ENCODE measurements around the gene ZMIZ1. TPM values are rescaled to one million over a fixed set of nuclear protein-coding genes. Genes with fewer than 3 reads are reported as not detected.

The ZMIZ1 gene
- total RNA-seq, 6 experiments from 2014 or later = 38.6 to 60.3 (median 51.2) TPM

DNA sequence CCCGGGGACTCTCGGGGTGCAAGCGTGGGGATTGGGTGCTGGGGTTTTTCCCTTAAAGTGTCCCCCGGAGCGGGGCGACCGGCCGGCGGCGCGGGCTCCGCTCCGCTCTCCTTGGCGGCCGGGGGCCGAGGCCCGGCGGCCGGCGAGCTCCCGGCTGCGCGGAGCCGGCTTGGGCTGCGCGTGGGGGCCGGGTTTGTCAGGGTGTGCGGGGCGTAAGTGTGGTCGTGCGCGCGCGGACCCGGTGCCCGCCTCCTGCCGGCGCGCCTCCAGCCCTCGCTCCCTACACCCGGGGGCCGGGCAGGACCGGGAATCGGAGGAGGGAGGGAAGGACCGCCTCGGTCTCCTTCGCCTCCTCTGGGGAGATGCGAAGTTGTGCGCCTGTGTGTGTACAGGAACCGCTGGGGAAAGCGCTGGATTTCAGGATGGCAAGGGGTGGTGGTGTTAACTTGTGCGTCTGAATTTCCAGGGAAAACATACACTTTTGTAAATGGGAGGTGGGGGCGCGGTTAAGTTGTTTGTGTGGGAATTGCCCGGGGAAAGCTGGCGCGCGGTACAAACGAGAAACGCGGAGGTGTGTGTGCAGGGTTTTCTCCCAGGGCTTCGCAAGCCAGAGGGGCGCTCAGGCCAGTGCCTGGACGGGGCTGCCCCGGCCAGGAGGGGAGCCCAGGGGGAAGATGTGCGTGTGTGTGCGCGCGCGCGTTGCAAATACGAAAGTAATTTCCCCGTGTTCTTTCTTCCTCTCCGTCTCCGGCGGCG, 737 bp downstream of the ZMIZ1 start:
- no peaks in the 10 kb centered on the region for H3K9me3 Mint-ChIP-seq
- TF ChIP-seq, protein P1, sequence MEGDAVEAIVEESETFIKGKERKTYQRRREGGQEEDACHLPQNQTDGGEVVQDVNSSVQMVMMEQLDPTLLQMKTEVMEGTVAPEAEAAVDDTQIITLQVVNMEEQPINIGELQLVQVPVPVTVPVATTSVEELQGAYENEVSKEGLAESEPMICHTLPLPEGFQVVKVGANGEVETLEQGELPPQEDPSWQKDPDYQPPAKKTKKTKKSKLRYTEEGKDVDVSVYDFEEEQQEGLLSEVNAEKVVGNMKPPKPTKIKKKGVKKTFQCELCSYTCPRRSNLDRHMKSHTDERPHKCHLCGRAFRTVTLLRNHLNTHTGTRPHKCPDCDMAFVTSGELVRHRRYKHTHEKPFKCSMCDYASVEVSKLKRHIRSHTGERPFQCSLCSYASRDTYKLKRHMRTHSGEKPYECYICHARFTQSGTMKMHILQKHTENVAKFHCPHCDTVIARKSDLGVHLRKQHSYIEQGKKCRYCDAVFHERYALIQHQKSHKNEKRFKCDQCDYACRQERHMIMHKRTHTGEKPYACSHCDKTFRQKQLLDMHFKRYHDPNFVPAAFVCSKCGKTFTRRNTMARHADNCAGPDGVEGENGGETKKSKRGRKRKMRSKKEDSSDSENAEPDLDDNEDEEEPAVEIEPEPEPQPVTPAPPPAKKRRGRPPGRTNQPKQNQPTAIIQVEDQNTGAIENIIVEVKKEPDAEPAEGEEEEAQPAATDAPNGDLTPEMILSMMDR (IDR thresholded peaks at IDR 0.05) = no peak; the same call in 1 of the 2 replicates
- H3K27me3 Mint-ChIP-seq (ENCODE audit: insufficient read depth) = no peaks in the 10 kb centered on the region; the same call in none of the 2 replicates
- no peak for DNase-seq
- peak overlapping the region; percentile 82 for H3K27ac Mint-ChIP-seq
- H3K4me1 Mint-ChIP-seq (ENCODE audit: low read depth) = peaks cover 41% of the 10 kb centered on the region
- H3K36me3 Mint-ChIP-seq (ENCODE audit: low read depth) = no peaks in the 10 kb centered on the region
- H3K4me3 Mint-ChIP-seq = peak overlapping the region; percentile 97

DNA sequence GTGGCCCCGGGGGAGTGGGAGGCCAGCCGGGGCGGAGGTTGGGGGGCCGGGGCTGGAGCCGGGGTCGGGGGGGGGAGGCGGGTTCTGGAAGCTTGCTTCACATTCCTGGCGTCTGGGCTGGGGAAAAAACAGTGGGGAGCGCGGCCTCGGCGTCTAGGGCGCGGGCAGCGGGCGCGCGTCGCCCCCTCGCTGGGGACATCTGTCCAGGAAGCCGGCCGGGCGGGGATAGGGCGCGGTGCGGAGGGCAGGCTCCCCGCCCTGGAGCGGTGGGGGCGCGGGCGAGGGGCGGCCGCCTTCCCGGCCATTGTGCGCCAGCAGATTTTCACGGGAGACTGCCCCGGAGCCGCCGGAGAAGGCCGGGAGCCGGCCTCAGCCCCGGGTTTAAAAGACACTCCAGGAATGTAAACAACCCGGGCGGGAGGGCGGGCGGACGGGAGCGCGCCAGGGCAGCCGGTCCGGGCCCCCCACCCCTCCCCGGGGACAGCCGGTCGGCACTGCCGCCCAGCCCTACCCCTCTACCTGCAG, 1.4 kb downstream of the ZMIZ1 start:
- DNase-seq = no peak
- Mint-ChIP-seq H3K9me3 (no peaks in the 10 kb centered on the region), H3K4me1 (ENCODE audit: low read depth) (peaks cover 47% of the 10 kb centered on the region), H3K4me3 (peak overlapping the region; percentile 97), H3K36me3 (ENCODE audit: low read depth) (no peaks in the 10 kb centered on the region), H3K27me3 (ENCODE audit: insufficient read depth) (no peaks in the 10 kb centered on the region), H3K27ac (peak overlapping the region; percentile 82)
- TF ChIP-seq, protein P1 (IDR thresholded peaks at IDR 0.05) = no peak

DNA sequence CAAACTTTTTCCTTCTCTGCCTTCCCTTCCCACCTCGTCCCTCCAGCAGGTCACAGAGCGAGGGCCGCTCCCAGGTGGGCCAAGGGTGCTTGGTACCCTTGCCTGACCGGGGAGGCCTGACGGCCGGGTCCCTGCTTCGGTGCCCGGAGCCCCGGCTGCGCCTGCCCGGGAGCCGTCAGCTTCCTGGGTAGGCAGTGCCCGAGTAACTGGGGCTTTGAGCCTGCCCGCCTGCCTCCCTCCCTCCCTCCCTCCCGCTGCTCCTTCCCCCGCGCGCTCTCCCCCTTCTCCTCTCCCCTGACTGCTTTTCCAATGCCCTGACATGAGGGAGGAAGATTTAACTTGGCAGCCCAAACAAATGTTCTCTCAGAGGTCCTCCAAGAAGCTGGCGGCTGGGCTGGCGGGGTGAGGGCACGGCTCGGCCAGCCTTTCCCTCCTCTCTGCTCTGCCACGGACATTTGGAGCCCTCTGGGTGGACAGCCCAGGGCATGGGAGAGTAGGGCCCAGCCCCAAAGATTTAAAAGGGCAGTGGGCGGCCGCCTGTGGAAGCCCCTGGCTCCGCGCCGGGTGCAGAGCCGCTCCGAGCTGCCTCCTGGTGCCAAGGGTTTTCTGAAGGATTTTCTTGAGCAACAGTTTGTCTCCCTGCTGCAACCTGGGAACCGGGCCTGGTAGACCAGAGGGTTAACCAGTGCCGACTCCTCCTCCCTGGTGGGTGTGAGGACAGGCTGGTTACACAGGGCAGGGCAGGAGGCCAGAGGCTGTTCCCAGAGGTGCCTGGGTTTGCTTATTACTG, 2.0 kb downstream of the ZMIZ1 start:
- TF ChIP-seq, protein P1 (IDR thresholded peaks at IDR 0.05) = no peak
- H3K9me3 Mint-ChIP-seq = no peaks in the 10 kb centered on the region
- DNase-seq = peak; percentile 77
- peaks cover 54% of the 10 kb centered on the region for H3K4me1 Mint-ChIP-seq (ENCODE audit: low read depth)
- H3K27ac Mint-ChIP-seq = peak overlapping the region; percentile 80
- no peaks in the 10 kb centered on the region for H3K27me3 Mint-ChIP-seq (ENCODE audit: insufficient read depth)
- peak overlapping the region; percentile 97 for H3K4me3 Mint-ChIP-seq
- H3K36me3 Mint-ChIP-seq (ENCODE audit: low read depth) = no peaks in the 10 kb centered on the region

DNA sequence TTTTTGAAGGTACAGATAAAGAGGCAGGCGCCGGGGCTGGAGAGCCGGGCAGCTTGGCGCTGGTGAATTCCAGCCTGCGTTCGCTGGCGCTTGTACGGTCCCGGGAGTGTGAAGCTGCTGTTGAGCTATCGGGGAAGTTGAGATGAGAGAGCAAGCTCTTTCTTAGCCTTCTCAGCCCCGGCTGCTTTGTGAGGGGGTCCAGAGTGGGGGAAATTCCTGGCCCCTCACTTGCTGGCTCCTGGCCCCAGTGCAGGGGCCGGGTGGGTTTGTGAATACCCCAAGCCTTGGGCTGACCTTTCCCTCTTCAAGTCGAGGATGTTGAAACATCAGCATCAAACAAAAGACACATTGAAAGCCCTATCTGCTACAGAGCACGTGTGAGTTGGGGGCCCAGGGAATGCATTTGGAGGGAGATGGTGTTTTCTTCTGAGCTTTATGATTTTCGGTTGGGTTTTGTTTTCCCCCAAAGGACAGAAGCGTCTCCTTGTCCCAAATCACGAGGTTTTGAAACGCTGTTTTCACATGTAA, 2.7 kb downstream of the ZMIZ1 start:
- Mint-ChIP-seq H3K4me1 (ENCODE audit: low read depth) (peaks cover 60% of the 10 kb centered on the region), H3K4me3 (peak overlapping the region; percentile 97), H3K27me3 (ENCODE audit: insufficient read depth) (no peaks in the 10 kb centered on the region), H3K27ac (peak overlapping the region; percentile 80), H3K9me3 (no peaks in the 10 kb centered on the region), H3K36me3 (ENCODE audit: low read depth) (no peaks in the 10 kb centered on the region)
- no peak for DNase-seq
- TF ChIP-seq, protein P1 (IDR thresholded peaks at IDR 0.05) = no peak

DNA sequence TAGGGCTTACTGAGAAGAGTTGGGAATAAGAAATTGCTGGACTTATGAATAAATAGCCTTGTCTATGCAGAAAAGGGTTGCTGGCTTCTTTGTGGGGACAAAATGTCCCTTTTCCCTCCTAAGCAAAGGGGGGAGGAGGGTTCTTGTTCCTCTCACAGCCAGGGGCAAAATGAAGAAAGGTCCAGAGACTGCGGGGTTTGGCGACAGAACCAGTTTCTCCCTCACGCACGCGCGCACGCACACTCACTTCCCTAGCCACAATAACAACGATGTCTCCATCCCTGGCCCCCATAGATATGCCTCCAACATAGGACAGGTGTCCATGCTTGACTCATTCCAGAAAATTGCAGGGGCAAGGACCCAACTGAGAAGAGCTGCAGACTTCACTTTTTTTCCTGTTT, 3.3 kb downstream of the ZMIZ1 start:
- TF ChIP-seq, protein P1 (IDR thresholded peaks at IDR 0.05) = no peak
- DNase-seq = no peak
- H3K4me3 Mint-ChIP-seq = peak overlapping the region; percentile 97
- no peaks in the 10 kb centered on the region for H3K27me3 Mint-ChIP-seq (ENCODE audit: insufficient read depth)
- no peaks in the 10 kb centered on the region for H3K36me3 Mint-ChIP-seq (ENCODE audit: low read depth)
- no peaks in the 10 kb centered on the region for H3K9me3 Mint-ChIP-seq
- peaks cover 66% of the 10 kb centered on the region for H3K4me1 Mint-ChIP-seq (ENCODE audit: low read depth)
- H3K27ac Mint-ChIP-seq = peak overlapping the region; percentile 80

Data from HFFc6 (cell line).